Skeletal muscle tissue (tissue), 4 donors: ENCODE data around the gene GATA6. TPM values are rescaled to one million over a fixed set of nuclear protein-coding genes. Genes with fewer than 3 reads are reported as not detected.
"Not testable (repeated sequence)": the region's sequence is repeated elsewhere in the genome, so short reads cannot be mapped to it uniquely, and the experiment has no call there.

ENCODE experiments used
- H3K27ac ChIP-seq: one replicate; pipeline ENCODE4 v1.7.0; 2013; ENCODE audit warnings: mild to moderate bottlenecking, low read depth, low read length, inconsistent platforms
- H3K27me3 ChIP-seq, 3 donors: one replicate each; pipeline ENCODE4 v1.7.0; 2013; ENCODE audit warnings: low read length in 3 of 3; ENCODE audit not compliant: control insufficient read depth in 3 of 3, insufficient read depth in 3 of 3
- H3K36me3 ChIP-seq, 3 donors: one replicate each; pipeline ENCODE4 v1.7.0; 2013; ENCODE audit warnings: low read length in 3 of 3; ENCODE audit not compliant: control insufficient read depth in 3 of 3, insufficient read depth in 3 of 3
- H3K4me1 ChIP-seq, 3 donors: one replicate each; pipeline ENCODE4 v1.7.0; 2013; ENCODE audit warnings: low read length in 3 of 3, mild to moderate bottlenecking in 3 of 3; ENCODE audit not compliant: control insufficient read depth in 3 of 3, insufficient read depth in 3 of 3
- H3K4me3 ChIP-seq, 3 donors: one replicate each; pipeline ENCODE4 v1.7.0; 2013; ENCODE audit warnings: low read length in 3 of 3
- H3K9ac ChIP-seq, 3 donors: one replicate each; pipeline ENCODE4 v1.7.0; 2013; ENCODE audit warnings: low read length in 3 of 3, mild to moderate bottlenecking in 3 of 3, moderate library complexity in 2 of 3, low read depth in 1 of 3
- H3K9me3 ChIP-seq, 3 donors: one replicate each; pipeline ENCODE4 v1.7.0; 2013; ENCODE audit warnings: low read length in 3 of 3; ENCODE audit not compliant: control insufficient read depth in 3 of 3
- total RNA-seq: library from RNA; depleted of rRNA; stranded (reverse); fragments of >200 nt; gene quantifications from one replicate; pipeline ENCODE4 v1.2.3, GENCODE V29; 2014
- donor health status: Osteomylitis.

GATA6 gene
- total RNA-seq, 1 donor from 2014 or later: 2.6 TPM

- Histone ChIP-seq H3K4me3 (no peak overlapping the region), H3K27me3 (peaks cover 32 to 41% (median 36%) of the 10 kb centered on the region in 3 donors), H3K9ac (no peak overlapping the region), H3K9me3 (no peaks in the 10 kb centered on the region), H3K36me3 (no peaks in the 10 kb centered on the region), H3K27ac (no peak overlapping the region), H3K4me1 (peaks cover 0 to 5% (median 0%) of the 10 kb centered on the region in 3 donors)
Observed at GRCh38 chr18:22179631-22180030, 10.2 kb downstream of the GATA6 start.

DNA sequence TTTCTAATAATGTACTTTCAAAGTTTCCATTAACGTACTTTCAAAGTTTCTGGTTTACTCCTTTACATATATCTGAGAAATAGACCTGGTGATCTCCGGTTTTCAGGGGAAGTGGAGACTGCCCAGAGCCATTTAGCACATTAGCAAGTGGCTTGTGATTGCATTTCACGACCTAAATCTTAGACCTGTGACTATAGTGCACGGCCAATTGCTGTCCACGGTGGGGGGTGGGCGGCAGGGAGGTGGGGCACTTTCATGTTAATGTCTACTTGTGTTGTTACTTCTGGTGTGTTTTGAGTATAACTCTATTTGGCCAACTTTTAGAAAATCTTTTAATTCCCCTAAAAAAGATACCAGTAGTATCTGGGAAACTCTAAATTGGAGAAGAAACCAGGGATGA lies 11.3 kb downstream of the GATA6 start:
- Histone ChIP-seq H3K9ac (no peak overlapping the region), H3K27ac (no peak overlapping the region), H3K36me3 (peaks cover 0 to 4% (median 0%) of the 10 kb centered on the region in 3 donors), H3K4me1 (peaks cover 0 to 5% (median 0%) of the 10 kb centered on the region in 3 donors), H3K4me3 (no peak overlapping the region), H3K27me3 (peaks cover 32 to 39% (median 32%) of the 10 kb centered on the region in 3 donors), H3K9me3 (no peaks in the 10 kb centered on the region)

DNA sequence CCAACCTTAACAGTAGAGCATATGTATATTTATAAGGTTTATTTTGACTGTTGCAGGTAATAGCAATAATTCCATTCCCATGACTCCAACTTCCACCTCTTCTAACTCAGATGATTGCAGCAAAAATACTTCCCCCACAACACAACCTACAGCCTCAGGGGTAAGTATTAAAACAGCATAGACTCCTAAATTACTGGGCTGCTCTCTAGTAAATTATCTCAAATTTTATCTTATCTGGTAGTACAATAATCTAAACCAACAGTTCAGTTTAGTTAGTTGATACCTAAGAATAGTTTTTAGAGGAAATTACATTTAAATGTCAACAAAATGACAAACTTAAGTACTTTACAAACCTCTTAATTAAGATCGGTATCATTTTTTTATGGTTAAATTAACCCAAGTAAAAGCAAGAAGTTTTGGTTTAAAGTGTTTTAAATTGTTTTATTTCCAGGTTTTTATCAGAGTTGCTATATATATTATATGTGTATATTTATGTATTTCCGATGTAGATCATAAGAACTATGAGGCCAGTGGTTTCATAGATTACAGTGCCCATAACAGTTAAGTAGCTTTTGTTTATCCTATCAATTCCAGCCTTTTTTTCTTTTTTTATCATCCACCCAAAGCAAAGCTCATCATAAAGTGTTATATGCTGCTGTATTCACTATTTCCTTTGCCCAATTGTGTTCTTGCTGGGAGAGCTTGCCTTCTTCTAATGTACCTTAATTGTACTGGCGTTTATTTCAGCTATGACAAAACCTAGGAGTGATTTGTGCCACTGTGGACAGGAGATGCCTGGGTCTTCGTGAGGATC lies 13.7 kb downstream of the GATA6 start:
- Histone ChIP-seq H3K4me1 (no peaks in the 10 kb centered on the region), H3K27ac (no peak overlapping the region), H3K9ac (no peak overlapping the region), H3K27me3 (peaks cover 18 to 36% (median 22%) of the 10 kb centered on the region in 3 donors), H3K36me3 (peaks cover 0 to 4% (median 0%) of the 10 kb centered on the region in 3 donors), H3K4me3 (no peak overlapping the region), H3K9me3 (no peaks in the 10 kb centered on the region)

- peaks cover 20 to 31% (median 20%) of the 10 kb centered on the region in 3 donors for H3K27me3 ChIP-seq
- no peaks in the 10 kb centered on the region for H3K9me3 ChIP-seq
- H3K4me3 ChIP-seq: no peak overlapping the region
- H3K4me1 ChIP-seq: no peaks in the 10 kb centered on the region
- no peak overlapping the region for H3K9ac ChIP-seq
- H3K27ac ChIP-seq: no peak overlapping the region
- H3K36me3 ChIP-seq: peaks cover 0 to 4% (median 0%) of the 10 kb centered on the region in 3 donors
Observed at GRCh38 chr18:22183698-22184170, 14.3 kb downstream of the GATA6 start.

- not testable (repeated sequence) for H3K36me3 ChIP-seq, H3K9me3 ChIP-seq, H3K4me3 ChIP-seq, H3K27ac ChIP-seq, H3K9ac ChIP-seq, H3K4me1 ChIP-seq
- H3K27me3 ChIP-seq: peaks cover 24 to 31% (median 24%) of the 10 kb centered on the region in 3 donors
Observed at GRCh38 chr18:22184573-22184972, 15.2 kb downstream of the GATA6 start.

GRCh38 chr18:22185273-22185672 lies 15.9 kb downstream of the GATA6 start:
- peaks cover 21 to 29% (median 24%) of the 10 kb centered on the region in 3 donors for H3K27me3 ChIP-seq
- peaks cover 0 to 4% (median 0%) of the 10 kb centered on the region in 3 donors for H3K36me3 ChIP-seq
- H3K9ac ChIP-seq: no peak overlapping the region
- no peaks in the 10 kb centered on the region for H3K9me3 ChIP-seq
- H3K4me1 ChIP-seq: no peaks in the 10 kb centered on the region
- H3K4me3 ChIP-seq: no peak overlapping the region
- no peak overlapping the region for H3K27ac ChIP-seq

- Histone ChIP-seq H3K27me3 (peaks cover 20 to 25% (median 24%) of the 10 kb centered on the region in 3 donors), H3K4me3 (no peak overlapping the region), H3K9ac (no peak overlapping the region), H3K27ac (no peak overlapping the region), H3K36me3 (peaks cover 0 to 4% (median 0%) of the 10 kb centered on the region in 3 donors), H3K9me3 (no peaks in the 10 kb centered on the region), H3K4me1 (no peaks in the 10 kb centered on the region)
Observed at GRCh38 chr18:22185771-22186386, 16.5 kb downstream of the GATA6 start.

DNA sequence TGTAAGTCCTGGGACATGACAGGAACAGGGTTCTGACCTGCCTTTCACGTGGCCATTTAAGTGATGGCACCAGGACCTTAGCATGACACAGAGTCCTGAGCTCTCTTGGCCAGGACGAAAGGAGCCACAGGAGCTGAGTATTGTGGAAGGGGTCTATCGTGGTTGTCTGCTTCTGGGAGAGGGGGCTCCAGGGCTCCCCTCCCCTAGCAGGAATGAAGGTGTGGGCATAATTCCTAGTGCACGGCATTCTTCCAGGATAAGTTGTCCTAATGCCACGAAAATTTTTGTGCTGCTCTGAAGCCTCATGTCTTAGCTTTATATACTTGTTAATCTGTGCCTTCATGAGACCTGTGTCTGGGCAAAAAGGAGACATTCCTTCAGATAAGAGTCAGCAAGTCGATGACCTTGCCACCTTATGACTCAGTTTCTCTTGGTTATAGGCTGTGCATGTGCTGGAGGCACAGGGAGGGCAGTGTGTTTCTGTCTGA lies 17.1 kb downstream of the GATA6 start:
- no peak overlapping the region for H3K4me3 ChIP-seq
- H3K36me3 ChIP-seq: peaks cover 0 to 4% (median 0%) of the 10 kb centered on the region in 3 donors
- H3K4me1 ChIP-seq: no peaks in the 10 kb centered on the region
- no peak overlapping the region for H3K27ac ChIP-seq
- H3K9me3 ChIP-seq: no peaks in the 10 kb centered on the region
- H3K27me3 ChIP-seq: peaks cover 19 to 24% (median 20%) of the 10 kb centered on the region in 3 donors
- H3K9ac ChIP-seq: no peak overlapping the region

- Histone ChIP-seq H3K27me3 (peaks cover 17 to 26% (median 25%) of the 10 kb centered on the region in 3 donors), H3K36me3 (peaks cover 0 to 4% (median 0%) of the 10 kb centered on the region in 3 donors), H3K9me3 (no peaks in the 10 kb centered on the region), H3K4me1 (no peaks in the 10 kb centered on the region), H3K9ac (no peak overlapping the region), H3K27ac (no peak overlapping the region), H3K4me3 (no peak overlapping the region)
Observed at GRCh38 chr18:22188559-22189267, 19.3 kb downstream of the GATA6 start.
